HG03095 (cell line): ENCODE results near the gene DNAI2.

Experiments used
- ATAC-seq: cut with Tn5 transposase; IDR thresholded peaks from one replicate; pipeline ENCODE4 v1.9.1; 2021; ENCODE audit warnings: moderate library complexity; ENCODE audit not compliant: unreplicated experiment

Gene DNAI2

GRCh38 chr17:74336307-74336706 is 62.3 kb downstream of the DNAI2 start:
- ATAC-seq: no peak

- ATAC-seq: no peak
Observed at GRCh38 chr17:74337834-74338500, 63.9 kb downstream of the DNAI2 start.

DNA sequence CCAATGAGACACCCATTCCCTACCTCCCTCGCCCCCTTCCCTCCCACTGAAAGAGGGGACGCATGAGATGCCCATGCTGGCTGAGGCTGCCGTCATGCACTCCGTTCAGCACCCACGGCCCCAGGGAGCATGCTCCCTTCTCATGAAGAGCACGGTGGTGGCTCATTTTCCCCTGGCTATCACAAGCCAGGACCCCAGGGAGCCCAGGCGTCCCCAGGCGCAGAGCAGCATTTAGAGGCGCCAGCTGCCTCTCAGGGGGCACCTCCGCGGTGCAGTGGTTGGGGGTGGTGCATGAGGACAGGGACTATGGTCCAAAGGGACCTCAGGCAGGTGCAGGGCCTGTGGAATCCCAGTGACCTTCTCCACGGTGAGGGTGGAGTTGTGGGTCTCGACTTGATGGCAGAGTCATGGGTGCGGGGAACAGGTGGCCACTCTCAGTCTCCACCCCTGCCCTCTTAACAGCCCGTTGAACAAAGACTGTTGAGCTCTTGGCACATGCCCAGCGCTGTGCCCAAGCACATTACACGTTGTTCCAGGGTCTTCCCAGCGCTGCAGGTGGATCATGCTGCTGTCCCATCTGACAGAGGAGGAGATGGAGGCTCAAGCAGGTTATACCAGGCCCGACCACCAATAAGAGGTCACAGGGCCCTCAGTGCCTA is 65.6 kb downstream of the DNAI2 start:
- ATAC-seq: no peak

DNA sequence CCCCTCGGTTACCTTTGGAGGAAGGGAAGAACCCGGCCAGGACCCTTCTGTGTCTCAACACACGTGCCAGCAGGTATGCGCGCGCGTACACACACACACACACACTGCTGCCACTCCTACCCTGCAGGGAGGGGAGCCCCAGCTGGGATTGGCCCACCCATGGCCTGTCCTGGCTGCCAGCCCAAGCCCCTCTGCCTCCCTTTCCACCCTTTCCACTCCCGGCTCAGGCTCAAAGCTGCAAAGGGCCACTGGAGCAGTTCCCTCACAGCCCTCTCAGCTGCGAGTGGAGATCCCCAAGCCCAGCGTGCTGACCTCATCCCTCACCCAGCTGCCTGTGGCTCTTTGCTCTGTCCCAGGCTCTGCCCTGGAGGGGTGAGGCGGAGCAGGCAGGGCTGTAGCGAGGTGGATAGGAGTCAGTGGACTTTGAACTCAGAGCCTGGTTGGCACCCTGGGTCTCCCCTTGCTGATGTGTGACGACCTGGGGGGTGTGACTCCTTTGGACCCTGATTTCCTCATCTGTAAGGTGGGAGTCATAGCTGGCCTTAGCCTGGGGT is 66.5 kb downstream of the DNAI2 start:
- no peak for ATAC-seq

GRCh38 chr17:74342224-74342623 is 68.2 kb downstream of the DNAI2 start:
- ATAC-seq: no peak

DNA sequence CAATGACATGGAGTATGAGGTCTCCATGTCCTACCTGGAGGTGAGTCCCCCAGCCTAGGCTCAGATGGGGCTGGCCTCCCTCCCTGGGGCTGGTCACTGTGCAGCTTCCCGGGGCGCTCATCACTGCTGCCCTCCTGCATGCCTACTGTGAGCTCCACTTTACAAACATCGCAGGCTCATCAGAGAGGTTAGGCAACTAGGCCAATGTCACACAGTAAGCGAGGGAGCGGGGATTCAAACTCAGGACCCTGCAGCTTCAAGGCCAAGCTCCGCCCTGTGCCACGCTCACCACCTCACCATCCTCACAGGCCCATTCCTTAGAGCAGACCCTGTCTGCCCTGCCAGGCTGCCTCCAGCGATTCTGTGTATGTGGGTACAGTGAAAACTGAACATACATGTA is 69.1 kb downstream of the DNAI2 start:
- ATAC-seq: no peak

DNA sequence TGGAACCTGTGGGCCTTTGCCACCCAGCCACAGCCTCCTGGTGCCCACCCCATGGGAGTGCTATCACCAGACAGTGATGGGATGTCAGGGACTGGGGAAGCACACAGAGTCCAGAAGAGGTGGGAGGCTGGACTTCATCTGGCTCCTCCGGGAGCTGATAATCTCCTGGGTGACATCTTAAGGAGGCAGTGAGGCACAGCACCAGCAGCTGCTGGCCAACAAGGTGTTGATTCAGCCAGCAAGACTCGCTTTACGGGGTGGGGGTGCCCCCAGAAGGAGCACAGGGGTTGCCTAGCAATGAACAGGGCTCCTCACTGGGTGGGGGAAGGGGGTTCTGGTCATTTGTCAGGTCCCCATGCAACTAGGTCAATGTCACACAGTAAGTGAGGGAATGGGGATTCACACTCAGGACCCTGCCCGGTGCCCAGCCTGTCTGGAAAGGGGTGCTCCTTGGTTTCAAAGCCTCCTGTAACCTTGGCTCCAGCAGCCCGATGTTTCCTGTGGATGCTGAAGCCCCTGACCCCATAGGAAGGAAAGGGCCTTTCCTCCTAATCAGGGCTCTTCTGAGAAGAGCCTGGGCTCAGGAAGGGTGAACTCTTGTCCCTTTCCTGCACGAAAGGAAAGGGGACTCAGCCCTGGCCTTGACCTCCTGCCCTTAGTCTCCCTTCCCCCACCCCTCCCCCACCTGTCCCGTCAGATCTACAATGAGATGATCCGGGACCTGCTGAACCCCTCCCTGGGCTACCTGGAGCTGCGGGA is 69.7 kb downstream of the DNAI2 start:
- no peak for ATAC-seq

- no peak for ATAC-seq
Observed at GRCh38 chr17:74344658-74345057, 70.6 kb downstream of the DNAI2 start.

GRCh38 chr17:74345433-74346241 is 71.6 kb downstream of the DNAI2 start:
- ATAC-seq: no peak

- no peak for ATAC-seq
Observed at GRCh38 chr17:74347646-74348045, 73.6 kb downstream of the DNAI2 start.

DNA sequence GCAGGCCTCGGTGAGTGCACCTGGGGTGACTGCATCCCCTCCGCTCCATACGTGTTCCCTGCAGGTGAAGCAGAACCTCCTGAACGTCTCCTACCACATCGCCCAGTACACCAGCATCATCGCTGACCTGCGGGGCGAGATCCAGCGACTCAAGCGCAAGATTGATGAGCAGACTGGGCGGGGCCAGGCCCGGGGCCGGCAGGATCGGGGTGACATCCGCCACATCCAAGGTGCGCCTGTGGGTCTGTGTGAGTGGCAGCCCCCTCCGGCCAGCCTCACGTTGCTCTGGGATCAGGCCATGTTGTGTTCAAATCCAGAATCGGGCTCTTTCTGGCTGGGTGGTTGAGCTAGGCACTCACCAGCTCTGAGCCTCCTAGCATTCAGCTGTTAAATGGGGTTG is 75.1 kb downstream of the DNAI2 start:
- ATAC-seq: no peak

GRCh38 chr17:74350486-74350885 is 76.5 kb downstream of the DNAI2 start:
- ATAC-seq: no peak

GRCh38 chr17:74351552-74352210 is 77.6 kb downstream of the DNAI2 start:
- no peak for ATAC-seq

DNA sequence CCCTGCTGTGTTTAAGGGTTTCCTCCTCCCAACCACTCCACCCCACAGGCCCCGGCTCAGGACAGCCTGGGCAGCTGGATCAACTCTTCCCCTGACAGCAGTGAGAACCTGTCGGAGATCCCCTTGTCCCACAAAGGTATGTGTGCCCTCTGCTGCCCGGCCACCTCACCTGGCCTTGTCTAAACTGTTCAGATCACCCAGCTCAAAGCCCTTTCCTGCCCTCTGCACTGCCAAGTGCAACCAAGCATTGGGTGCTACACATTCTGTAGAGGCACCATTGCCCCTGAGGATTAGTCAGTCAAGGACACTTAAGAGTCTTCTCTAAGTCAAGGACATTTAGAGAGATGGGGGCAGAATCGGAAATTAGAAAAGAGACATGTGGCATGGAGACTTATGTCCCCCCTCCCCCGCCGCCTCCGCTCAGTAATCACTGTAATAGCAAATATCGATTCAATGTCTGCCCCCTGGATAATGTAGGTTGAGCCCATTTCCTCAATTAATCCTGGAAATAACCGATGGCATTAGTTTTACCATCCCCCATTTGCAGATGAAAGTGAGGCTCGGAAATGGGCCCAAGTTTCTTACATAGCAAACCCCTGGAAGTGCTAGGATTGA is 79.5 kb downstream of the DNAI2 start:
- no peak for ATAC-seq

DNA sequence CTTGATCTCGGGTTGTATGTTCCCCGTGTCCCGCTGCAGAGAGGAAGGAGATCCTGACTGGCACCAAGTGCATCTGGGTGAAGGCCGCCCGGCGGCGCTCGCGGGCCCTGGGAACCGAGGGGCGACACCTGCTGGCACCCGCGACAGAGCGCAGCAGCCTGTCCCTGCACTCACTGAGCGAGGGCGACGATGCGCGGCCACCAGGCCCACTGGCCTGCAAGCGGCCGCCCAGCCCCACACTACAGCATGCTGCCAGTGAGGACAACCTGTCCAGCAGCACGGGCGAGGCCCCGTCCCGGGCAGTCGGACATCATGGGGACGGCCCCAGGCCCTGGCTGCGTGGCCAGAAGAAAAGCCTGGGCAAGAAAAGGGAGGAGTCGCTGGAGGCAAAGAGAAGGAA is 80.1 kb downstream of the DNAI2 start:
- ATAC-seq: no peak

- no peak for ATAC-seq
Observed at GRCh38 chr17:74354561-74354960, 80.5 kb downstream of the DNAI2 start.

GRCh38 chr17:74355065-74355464 is 81.0 kb downstream of the DNAI2 start:
- no peak for ATAC-seq

DNA sequence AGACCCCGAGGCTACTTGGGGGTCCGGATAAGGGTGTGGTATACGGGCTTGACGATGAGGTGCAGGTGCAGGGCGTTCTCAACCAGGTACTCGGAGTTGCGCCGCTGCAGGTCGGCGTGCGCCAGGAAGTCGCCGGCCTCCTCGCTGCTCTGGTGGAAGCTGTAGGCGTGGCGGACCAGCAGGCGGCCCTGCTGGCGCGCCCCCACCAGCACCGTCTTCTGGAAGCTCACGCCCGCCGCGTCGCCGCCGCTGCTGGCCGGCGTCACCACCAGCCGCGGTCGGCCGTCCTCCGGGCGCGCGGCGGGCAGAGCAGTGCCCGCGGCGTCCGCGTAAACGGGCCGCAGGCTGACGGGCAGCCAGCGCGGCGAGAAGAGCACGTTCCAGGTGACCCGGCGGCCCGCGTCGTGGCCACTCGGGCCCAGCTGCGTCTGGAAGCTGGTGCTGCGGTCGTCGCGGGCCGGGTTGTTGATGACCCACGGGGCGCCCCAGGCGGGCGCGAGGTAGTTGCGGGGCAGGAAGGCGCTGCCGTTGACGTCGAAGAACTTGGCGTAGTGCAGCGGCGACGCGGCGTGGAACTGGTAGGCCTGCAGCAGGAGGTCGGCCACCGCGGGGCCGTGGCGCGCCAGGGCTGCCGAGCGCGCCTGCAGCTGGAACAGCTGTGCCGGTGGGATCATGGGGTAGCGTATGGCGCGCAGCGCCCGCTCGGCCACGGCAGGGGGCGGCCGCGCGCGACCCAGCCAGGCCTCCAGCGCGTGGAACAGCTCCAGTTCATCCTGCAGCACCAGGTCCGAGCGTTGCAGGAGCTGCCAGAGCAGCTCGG is 82.8 kb downstream of the DNAI2 start:
- ATAC-seq: no peak

- no peak for ATAC-seq
Observed at GRCh38 chr17:74357466-74357809, 83.4 kb downstream of the DNAI2 start.
